HL-60 (cell line): ENCODE measurements around the gene SHANK2.

Source experiments
- POLR2AphosphoS5 ChIP-seq: IDR thresholded peaks from 2 replicates; pipeline ENCODE4 v1.6.1; 2012; ENCODE audit warnings: low read depth
- TF ChIP-seq, protein P1 (sequence below): IDR thresholded peaks from 2 replicates; pipeline ENCODE4 v1.6.1; 2012; ENCODE audit warnings: low read depth; ENCODE audit not compliant: insufficient replicate concordance
- TF ChIP-seq, protein P2 (sequence below): IDR thresholded peaks from one replicate; pipeline ENCODE4 v1.5.1; 2011; ENCODE audit warnings: low read length, control low read depth, inconsistent platforms; ENCODE audit not compliant: insufficient read depth

DNA sequence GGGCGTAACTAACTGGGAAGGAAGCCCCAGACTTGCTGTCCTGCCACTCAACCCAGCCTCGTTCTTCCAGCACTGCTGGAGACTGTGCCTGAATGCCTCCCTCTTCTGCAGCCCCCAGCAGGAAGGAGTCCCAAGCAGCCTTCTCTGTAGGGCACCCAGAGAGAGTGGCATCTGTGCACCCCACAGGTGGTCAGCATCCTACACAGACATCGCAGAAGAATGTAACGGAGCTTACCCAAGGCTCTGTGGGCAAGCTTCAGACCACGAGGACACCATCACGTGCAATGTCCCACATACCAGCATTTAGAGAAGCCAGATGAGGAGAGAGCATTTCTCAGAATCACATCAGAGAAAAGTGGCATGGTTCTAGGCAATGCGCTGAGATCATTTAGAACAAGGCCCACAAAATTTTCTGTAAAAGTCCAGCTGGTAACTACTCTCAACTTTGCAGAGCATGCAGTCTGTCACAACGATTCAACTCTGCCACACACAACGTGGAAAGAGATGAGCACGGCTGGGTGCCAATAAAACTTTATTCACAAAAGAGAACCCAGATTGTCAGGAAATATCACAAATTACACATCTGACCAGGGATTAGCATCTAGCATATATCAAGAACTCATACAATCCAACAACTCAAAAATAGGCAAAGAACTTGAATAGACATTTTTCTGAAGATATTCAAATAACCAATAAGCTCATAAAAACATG lies 33.4 kb downstream of the SHANK2 start:
- TF ChIP-seq, protein P1, sequence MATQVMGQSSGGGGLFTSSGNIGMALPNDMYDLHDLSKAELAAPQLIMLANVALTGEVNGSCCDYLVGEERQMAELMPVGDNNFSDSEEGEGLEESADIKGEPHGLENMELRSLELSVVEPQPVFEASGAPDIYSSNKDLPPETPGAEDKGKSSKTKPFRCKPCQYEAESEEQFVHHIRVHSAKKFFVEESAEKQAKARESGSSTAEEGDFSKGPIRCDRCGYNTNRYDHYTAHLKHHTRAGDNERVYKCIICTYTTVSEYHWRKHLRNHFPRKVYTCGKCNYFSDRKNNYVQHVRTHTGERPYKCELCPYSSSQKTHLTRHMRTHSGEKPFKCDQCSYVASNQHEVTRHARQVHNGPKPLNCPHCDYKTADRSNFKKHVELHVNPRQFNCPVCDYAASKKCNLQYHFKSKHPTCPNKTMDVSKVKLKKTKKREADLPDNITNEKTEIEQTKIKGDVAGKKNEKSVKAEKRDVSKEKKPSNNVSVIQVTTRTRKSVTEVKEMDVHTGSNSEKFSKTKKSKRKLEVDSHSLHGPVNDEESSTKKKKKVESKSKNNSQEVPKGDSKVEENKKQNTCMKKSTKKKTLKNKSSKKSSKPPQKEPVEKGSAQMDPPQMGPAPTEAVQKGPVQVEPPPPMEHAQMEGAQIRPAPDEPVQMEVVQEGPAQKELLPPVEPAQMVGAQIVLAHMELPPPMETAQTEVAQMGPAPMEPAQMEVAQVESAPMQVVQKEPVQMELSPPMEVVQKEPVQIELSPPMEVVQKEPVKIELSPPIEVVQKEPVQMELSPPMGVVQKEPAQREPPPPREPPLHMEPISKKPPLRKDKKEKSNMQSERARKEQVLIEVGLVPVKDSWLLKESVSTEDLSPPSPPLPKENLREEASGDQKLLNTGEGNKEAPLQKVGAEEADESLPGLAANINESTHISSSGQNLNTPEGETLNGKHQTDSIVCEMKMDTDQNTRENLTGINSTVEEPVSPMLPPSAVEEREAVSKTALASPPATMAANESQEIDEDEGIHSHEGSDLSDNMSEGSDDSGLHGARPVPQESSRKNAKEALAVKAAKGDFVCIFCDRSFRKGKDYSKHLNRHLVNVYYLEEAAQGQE = no peak
- TF ChIP-seq POLR2AphosphoS5 = no peak
- TF ChIP-seq, protein P2, sequence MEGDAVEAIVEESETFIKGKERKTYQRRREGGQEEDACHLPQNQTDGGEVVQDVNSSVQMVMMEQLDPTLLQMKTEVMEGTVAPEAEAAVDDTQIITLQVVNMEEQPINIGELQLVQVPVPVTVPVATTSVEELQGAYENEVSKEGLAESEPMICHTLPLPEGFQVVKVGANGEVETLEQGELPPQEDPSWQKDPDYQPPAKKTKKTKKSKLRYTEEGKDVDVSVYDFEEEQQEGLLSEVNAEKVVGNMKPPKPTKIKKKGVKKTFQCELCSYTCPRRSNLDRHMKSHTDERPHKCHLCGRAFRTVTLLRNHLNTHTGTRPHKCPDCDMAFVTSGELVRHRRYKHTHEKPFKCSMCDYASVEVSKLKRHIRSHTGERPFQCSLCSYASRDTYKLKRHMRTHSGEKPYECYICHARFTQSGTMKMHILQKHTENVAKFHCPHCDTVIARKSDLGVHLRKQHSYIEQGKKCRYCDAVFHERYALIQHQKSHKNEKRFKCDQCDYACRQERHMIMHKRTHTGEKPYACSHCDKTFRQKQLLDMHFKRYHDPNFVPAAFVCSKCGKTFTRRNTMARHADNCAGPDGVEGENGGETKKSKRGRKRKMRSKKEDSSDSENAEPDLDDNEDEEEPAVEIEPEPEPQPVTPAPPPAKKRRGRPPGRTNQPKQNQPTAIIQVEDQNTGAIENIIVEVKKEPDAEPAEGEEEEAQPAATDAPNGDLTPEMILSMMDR = no peak
